LoVo (cell line): Measurements from ENCODE around the gene LPIN1.
"Not testable (repeated sequence)": the region's sequence is repeated elsewhere in the genome, so short reads cannot be mapped to it uniquely, and the experiment has no call there.

Experiments
- DNase-seq: peaks from one replicate; pipeline ENCODE4 v3.0.0-alpha.2; 2016; ENCODE audit warnings: low spot score

Gene LPIN1

DNA sequence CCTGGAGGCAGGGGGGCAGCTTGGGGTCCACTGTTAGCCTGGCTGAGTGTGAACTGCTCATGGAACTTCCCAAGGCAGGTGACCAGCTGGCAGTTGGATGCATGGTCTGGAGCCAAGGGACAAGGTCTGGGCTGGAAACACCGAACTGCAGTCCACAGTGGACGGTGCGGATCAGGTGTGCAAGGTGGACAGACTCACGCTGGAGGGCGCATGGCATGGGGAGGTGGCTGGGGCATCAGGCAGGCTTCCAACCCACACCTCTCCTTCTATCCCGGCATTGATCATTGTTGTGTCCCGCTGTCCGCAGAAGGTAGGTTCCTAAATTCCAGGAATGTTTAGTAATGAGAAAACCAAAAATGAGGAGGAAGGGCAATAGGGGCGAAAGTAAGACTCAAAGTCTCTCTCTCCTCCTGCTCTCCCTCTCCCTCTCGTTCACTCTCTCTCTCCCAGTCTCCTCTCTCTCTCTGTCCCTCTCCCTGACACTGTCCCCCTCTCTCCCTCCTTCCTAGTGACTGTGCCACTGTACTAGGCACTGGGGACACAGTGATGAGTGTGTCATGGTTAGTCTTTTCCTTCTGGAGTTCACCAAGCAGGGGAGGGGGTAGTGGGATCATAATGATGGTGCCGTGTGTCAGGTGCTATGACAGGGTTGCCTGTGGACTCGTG is 30.3 kb upstream of the LPIN1 start:
- no peak for DNase-seq

GRCh38 chr2:11716689-11717321 is 29.6 kb upstream of the LPIN1 start:
- DNase-seq = no peak

GRCh38 chr2:11717623-11718022 is 28.8 kb upstream of the LPIN1 start:
- DNase-seq = no peak

DNA sequence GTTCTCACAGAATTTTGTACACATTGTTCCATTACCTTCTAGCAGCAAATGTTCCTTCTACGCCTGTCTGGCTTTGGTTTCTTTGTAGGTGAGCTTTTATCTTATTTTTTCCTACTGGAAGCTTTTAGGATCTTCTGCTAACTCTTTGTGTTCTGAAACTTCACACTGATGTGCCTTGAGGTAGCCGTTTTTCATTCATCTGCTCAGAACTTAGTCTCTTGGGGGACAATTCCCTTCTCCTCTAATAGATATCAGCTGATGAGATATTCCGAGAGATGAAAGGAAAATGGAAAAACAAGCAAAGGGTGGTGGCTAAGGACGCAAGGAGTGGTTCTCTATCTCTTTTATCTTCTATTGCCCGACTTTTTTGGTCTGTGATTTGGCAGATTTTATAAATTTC is 27.8 kb upstream of the LPIN1 start:
- no peak for DNase-seq

DNA sequence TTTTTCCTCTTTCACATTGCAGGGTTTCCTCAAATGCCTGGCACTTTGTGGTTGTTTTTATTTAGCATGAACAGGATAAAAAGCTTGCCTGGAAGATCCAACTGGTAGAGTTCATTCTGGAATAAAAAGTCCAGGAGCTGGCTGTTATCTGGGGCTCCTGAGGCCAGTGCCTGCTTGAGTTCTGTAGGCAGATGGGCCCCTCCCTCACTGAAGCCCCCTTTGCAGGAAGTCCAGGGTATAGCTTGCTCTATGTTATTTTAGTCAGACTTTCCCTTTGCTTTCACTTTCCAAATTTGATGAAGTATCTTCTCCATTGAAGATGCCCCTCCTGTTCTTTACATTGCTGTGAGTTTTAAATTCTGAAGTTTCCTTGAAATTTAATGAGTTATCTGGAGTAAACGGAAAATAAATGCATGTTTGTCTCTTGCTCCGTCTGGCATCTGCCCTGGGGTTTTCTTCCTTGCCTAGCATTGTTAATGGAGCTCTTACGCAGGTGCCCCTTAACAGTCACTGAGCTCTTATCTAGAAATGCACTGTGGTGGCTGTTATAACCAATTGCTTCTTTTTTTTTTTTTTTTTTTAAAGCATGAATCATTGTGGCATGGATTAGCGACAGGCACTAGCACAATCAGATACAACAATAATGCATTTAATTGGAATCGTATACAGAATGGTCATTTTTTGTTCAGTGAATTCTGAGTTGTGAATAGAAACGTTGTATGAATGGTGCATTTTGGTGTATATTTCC is 27.0 kb upstream of the LPIN1 start:
- DNase-seq = no peak

GRCh38 chr2:11720752-11721151 is 25.7 kb upstream of the LPIN1 start:
- no peak for DNase-seq

- DNase-seq = no peak
Observed at GRCh38 chr2:11722292-11723060, 24.0 kb upstream of the LPIN1 start.

DNA sequence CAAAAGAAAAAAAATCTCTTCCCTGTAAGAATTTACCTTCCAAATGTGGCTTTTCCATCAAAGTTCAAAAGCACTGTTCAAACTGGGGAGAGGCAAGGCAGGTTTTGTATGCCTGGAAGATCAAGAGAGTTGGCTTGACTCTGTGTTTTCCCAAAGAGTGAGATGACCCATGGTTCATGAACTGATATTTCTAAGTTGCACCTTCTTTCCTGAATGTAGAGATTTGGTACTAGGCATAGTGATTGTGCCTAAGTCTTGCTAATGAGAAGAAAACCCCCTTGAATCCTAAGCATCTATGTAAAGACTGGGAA is 23.4 kb upstream of the LPIN1 start:
- DNase-seq = no peak

DNA sequence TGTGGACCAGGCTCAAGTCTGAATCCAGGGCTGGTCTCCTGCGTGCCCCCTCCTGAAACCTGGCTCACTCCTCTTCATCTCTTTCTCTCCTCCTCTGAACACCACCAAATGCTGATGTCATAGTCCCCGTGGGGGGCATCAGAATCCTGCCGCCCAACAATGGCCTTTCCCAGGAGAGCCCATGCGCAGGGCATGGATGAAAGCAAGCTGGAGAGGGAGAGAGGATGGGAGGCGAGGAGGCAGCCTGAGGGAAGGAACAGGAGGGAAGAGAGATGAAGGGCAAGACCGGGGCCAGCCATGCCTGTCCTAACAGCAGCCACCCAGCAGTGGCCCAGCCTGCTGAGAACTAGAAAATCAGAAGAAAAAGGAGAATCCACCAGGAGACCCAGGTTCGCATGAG is 22.3 kb upstream of the LPIN1 start:
- DNase-seq = no peak

- DNase-seq = no peak
Observed at GRCh38 chr2:11726384-11726783, 20.0 kb upstream of the LPIN1 start.

GRCh38 chr2:11729362-11730212 is 16.8 kb upstream of the LPIN1 start:
- DNase-seq = no peak

DNA sequence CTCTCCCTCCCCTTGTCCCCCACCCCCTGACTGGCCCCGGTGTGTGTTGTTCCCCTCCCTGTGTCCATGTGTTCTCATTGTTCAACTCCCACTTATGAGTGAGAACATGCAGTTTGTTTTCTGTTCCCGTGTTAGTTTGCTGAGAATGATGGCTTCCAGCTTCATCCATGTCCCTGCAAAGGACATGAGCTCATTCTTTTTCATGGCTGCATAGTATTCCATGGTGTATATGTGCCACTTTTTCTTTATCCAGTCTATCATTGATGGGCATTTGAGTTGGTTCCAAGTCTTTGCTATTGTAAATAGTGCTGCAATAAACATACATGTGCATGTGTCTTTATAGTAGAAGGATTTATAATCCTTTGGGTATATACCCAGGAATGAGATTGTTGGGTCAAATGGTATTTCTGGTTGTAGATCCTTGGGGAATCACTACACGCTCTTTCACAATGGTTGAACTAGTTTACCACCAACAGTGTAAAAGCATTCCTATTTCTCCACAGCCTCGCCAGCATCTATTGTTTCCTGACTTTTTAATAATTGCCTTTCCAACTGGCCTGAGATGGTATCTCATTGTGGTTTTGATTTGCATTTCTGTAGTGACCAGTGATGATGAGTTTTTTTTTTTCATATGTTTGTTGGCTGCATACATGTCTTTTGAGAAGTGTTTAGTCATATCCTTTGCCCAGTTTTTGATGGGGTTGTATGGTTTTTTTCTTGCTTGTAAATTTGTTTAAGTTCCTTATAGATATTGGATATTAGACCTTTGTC is 15.0 kb upstream of the LPIN1 start:
- not testable (repeated sequence) for DNase-seq

DNA sequence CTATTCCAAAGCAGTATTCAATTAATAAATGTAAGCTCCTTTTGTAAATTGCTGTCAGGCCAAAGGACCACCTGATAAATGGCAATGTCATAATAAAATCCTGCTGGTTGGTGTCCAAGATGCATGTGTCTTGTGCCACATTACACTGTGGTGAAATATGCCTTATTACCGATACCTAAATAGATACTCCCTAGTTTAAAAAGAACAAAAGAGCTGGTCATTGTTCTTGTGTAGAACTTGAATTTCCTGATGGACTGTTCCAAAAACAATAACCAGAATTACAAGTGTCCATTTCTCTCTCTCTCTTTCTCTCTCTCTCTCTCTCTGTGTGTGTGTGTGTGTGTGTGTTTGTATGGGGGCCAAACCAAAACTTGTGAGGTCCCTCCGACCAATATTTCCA is 13.8 kb upstream of the LPIN1 start:
- DNase-seq = no peak

DNA sequence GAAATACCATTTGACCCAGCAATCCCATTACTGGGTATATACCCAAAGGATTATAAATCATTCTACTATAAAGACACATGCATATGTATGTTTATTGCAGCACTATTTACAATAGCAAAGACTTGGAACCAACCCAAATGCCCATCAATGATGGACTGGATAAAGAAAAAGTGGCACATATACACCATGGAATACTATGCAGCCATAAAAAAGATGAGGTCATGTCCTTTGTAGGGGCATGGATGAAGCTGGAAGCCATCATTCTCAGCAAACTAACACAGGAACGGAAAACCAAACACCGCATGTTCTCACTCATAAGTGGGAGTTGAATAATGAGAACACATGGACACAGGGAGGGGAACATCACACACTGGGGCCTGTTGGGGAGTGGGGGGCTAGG is 8.6 kb upstream of the LPIN1 start:
- DNase-seq = not testable (repeated sequence)

DNA sequence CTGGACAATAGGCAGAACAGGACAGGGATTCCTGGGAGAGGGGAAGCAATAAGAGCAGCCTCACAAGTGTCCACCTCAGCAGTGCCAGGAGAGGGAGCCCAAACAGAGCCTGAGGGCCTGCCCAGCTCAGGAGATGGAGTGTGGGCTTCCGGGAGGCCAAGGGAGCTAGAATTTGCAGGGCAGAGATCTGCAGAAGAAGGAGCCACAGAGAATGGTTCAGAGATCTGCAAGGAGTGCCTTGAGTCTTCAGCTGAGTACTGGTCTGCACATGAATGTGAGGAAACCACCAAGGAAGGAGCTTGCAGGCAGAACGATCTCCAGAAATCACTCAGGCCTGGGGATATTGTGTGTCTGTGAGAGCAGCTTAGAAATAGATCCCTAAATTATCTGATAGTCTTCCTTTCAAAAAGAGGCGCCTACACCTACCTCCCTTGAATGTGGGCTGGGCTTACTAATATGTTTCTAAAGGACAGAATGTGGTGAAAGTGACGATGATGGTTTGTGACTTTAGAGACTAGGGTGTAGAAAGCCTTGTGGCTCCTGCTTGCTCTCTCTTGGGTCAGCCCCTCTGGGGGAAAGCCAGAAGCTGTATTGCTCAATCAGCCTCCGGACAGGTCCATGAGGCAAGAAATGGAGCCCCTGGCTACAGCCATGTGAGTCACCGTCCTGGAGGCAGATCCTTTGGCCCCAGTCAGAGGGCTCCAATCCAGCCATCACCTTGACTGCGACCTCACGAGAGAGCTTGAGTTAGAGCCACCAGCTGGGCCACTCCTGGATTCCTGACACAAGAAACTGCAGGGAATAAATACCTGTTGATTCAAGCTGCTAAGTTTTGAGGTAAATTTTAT is 7.6 kb upstream of the LPIN1 start:
- DNase-seq = no peak

DNA sequence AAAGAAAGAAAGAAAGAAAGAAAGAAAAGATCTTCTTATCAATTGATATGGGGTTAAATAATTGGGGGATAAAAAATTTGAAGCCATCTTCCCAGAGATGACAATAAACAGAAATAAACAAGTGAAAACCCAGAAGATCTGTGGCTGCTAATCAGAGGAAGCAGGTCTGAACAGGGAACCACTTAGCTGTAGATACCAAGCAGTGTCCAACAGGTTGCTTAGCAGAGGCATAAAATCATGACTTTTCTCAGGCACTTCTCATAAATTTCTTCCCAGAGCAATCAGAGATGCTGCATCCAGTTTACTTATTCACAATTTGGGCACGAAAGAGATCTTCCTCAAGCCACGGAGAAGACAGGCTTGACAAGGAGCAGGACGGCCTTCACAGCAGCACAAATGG is 5.7 kb upstream of the LPIN1 start:
- DNase-seq = no peak

GRCh38 chr2:11742317-11742701 is 4.1 kb upstream of the LPIN1 start:
- DNase-seq = no peak

GRCh38 chr2:11742702-11743357 is 3.6 kb upstream of the LPIN1 start:
- DNase-seq = no peak

- no peak for DNase-seq
Observed at GRCh38 chr2:11743366-11743765, 3.1 kb upstream of the LPIN1 start.
